ENCODE measurements around the gene TRPM7. TPM values are rescaled to one million over a fixed set of nuclear protein-coding genes. Genes with fewer than 3 reads are reported as not detected.

Gene TRPM7
- 67.3 and 71.4 TPM in 2 replicates for total RNA-seq

GRCh38 chr15:50686469-50687301 lies at the start of gene TRPM7:
TSS of gene TRPM7 (minus strand) at chr15:50686797. CDS start at chr15:50686533, 264 bp downstream.

GRCh38 chr15:50546566-50546965 lies 140.0 kb downstream of the TRPM7 start, which contains the start of gene USP50:
TSS of gene USP50 (minus strand) at chr15:50546666. CDS start at chr15:50546525, 141 bp downstream.

Small RNA genes lying within 50 kb of the gene (small RNA-seq; reads per million reads assigned to genes)
- not detected for gene RN7SL354P

Other genes starting within 250 kb of the TRPM7 start
- gene USP50, start 140.1 kb downstream of the TRPM7 start, total RNA-seq = 0.14 and 0.40 TPM in 2 replicates
- 82.2 and 96.6 TPM in 2 replicates for gene SPPL2A, start 78.9 kb upstream of the TRPM7 start, total RNA-seq
- 18.1 and 20.1 TPM in 2 replicates for gene AP4E1, start 221.9 kb upstream of the TRPM7 start, total RNA-seq